ENCODE data around the gene MYEOV.

MYEOV gene

DNA sequence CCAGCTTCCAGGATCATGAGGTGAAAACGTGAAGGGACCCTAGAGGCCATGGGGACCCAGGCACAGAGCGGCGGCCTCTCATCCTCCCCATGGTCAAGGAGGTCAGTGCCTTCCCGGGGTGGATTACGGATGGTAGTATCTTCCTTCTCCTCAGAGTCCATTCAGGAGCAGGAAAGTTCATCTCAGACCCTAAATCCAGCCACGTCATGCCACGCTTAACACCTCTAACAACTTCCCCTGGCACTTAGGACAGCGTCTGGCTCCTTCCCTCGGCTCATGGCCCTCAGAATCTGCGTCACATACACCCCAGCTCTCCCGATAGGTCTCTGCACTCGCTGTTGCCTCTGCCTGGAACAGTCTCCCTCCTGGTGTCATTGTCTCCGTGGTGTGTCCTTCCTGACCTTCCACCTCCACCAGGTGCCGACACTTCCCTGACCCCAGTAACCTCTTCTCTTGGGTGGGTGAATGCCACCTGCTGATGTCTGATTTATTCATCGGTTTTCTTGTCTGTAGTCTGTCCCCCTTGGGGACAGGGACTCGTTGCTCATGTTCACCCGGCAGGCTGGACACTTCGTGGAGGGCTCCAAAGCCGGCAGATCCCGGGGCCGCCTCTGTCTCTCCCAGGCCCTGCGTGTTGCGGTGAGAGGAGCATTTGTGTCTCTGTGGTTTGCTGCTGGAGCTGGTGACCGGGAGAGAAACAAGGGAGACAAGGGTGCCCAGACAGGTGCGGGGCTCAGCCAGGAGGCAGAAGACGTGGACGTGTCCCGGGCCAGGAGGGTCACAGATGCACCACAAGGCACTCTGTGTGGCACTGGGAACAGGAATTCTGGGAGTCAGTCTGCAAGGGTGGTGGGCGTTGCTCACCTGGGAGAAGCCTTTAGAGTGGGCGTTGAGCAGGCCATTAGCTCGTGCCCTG, 1.4 kb downstream of the MYEOV start:
- in situ Hi-C loops (cut with MboI; ENCODE audit: low pct_unique_long_range_greater_than_20kb, low sequenced_read_pairs, unreplicated experiment), result no loop called here
- TF ChIP-seq, protein P1, sequence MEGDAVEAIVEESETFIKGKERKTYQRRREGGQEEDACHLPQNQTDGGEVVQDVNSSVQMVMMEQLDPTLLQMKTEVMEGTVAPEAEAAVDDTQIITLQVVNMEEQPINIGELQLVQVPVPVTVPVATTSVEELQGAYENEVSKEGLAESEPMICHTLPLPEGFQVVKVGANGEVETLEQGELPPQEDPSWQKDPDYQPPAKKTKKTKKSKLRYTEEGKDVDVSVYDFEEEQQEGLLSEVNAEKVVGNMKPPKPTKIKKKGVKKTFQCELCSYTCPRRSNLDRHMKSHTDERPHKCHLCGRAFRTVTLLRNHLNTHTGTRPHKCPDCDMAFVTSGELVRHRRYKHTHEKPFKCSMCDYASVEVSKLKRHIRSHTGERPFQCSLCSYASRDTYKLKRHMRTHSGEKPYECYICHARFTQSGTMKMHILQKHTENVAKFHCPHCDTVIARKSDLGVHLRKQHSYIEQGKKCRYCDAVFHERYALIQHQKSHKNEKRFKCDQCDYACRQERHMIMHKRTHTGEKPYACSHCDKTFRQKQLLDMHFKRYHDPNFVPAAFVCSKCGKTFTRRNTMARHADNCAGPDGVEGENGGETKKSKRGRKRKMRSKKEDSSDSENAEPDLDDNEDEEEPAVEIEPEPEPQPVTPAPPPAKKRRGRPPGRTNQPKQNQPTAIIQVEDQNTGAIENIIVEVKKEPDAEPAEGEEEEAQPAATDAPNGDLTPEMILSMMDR (IDR thresholded peaks at IDR 0.05; ENCODE audit: extremely low read depth, insufficient read depth, missing control alignments), result no peak
- DNase-seq (ENCODE audit: low spot score), result no peak

DNA sequence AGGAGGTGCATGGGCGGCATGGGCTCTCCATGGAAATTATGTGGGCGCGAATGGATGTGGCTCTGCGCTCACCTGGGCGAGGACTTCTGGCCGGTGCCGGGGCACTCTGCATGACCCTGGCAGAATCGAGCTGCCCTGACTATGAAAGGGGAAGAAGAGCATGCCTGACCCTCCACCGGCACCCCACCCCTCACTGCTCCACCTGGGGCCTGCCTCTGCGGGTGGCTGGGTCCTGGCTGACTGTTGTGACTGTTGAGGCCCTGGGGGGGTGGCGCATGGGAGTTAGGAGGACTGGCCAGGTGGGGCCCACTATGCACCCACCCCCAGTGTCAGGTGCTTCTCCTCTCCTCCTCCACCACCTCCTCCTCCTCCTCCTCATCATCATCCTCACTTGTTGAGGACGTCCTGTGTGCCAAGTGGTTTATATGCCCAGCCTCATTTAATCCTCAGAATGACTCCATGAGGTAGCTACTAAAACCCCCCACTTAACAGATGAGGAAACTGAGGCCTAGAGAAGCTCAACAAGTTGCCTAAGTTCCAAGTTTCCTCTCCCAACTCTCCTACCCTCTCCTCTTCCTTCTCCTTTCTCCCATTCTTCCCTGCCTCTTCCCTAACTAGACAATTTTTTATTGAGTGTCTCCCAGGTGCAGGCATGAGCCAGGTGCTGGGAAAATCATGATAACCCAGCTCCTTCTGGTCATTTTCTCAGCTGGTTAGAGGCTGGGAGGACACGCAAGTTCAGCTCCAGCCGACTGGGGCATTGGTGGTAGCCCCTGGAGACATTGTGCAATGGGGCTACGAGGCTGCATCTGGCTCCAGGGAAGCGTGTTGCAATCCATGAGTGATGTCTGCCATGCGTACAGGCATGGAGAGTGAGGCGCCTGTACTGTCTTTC, 2.3 kb downstream of the MYEOV start:
- in situ Hi-C loops (cut with MboI; ENCODE audit: low pct_unique_long_range_greater_than_20kb, low sequenced_read_pairs, unreplicated experiment), result no loop called here
- DNase-seq (ENCODE audit: low spot score), result no peak
- TF ChIP-seq, protein P1 (IDR thresholded peaks at IDR 0.05; ENCODE audit: extremely low read depth, insufficient read depth, missing control alignments), result no peak

GRCh38 chr11:69296890-69297786, 3.2 kb downstream of the MYEOV start:
- in situ Hi-C loops (cut with MboI; ENCODE audit: low pct_unique_long_range_greater_than_20kb, low sequenced_read_pairs, unreplicated experiment), result no loop called here
- peak; percentile 87 for DNase-seq (ENCODE audit: low spot score)
- TF ChIP-seq, protein P1 (IDR thresholded peaks at IDR 0.05; ENCODE audit: extremely low read depth, insufficient read depth, missing control alignments), result no peak

DNA sequence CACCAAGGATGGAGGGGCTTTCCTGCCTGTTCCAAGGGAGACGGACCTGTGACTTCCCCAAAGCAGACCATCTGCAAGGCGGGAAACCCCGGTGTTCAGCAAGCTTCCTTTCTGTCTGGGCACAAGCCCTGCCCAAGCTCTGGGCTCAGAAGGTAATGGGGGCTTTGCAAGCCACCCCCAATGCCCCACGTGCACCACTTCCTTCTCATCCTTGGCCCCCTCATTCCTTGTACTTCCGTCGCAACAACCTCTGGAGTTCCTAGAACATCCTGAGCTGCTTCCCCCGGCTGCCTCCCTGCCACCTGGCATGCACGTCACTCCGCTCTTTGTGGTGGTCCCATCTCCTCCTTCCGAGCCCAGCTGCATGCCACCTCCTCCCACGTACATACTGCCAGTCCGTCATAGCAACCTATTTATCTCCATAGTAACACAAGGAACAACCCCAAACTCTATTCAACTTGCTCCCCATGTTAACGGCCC, 3.9 kb downstream of the MYEOV start:
- peak; percentile 67 for DNase-seq (ENCODE audit: low spot score)
- in situ Hi-C loops (cut with MboI; ENCODE audit: low pct_unique_long_range_greater_than_20kb, low sequenced_read_pairs, unreplicated experiment), result no loop called here
- TF ChIP-seq, protein P1 (IDR thresholded peaks at IDR 0.05; ENCODE audit: extremely low read depth, insufficient read depth, missing control alignments), result no peak

DNA sequence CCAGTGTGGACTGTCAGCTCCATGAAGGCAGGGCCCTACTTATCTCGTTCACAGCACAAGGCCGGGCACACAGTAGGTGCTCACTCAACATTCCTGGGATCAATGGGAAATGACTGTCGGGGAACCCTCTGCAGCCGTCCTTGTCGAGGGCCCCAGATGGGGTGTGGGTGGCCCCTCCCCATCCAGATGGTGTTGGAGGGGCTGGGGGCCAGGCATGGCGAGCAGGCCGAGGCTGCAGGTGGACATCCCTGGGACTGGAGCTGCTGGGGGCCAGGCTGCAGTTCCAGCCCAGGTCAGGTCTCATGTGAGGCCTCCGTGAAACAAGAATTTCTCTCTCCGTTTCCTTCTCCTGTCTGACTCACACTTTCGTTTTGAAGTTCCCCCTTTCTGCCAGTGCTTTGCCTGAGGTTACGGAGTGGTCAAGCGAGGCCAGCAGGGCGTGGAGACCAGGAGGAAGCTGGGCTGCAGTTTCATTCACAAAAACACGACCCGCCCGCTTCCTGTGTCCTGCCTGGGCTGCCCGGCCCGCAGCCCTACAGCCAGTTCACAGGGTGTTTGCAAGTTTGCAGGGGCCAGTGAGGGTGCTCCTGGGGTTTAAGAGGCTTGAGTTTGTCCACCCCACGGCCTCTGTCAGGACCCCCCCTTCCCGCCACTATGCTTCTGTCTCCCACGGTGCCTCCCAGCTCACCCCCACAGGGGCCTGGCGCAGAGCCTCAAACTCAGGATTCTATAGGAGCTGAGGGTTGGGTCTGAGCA, 4.5 kb downstream of the MYEOV start:
- peak; percentile 85 for DNase-seq (ENCODE audit: low spot score)
- in situ Hi-C loops (cut with MboI; ENCODE audit: low pct_unique_long_range_greater_than_20kb, low sequenced_read_pairs, unreplicated experiment), result no loop called here
- TF ChIP-seq, protein P1 (IDR thresholded peaks at IDR 0.05; ENCODE audit: extremely low read depth, insufficient read depth, missing control alignments), result no peak

All from GM13977 (cell line).